Aorta (tissue), 5 donors: ENCODE measurements around the gene TOMM40. TPM values are rescaled to one million over a fixed set of nuclear protein-coding genes. Genes with fewer than 3 reads are reported as not detected.
"Not testable (repeated sequence)": the region's sequence is repeated elsewhere in the genome, so short reads cannot be mapped to it uniquely, and the experiment has no call there.

Source experiments
- ATAC-seq: fragments of 200-7000 bp; cut with Tn5 transposase; one replicate; pipeline ENCODE4 v1.9.1; 2022; ENCODE audit warnings: moderate library complexity; ENCODE audit not compliant: low FRiP score
- DNase-seq, 2 donors: peaks; one replicate each; pipeline ENCODE4 v3.0.0-alpha.2; 2020
- H3K27ac ChIP-seq, 2 donors: one replicate each; pipeline ENCODE4 v1.5.1; 2013; ENCODE audit warnings: low read length in 2 of 2, mild to moderate bottlenecking in 2 of 2, moderate library complexity in 2 of 2, control low read depth in 1 of 2, inconsistent platforms in 1 of 2, low read depth in 1 of 2
- H3K27me3 ChIP-seq, 2 donors: one replicate each; pipeline ENCODE4 v1.6.1; 2013; ENCODE audit warnings: control low read depth in 1 of 2, low read length in 1 of 2, mild to moderate bottlenecking in 1 of 2, moderate library complexity in 1 of 2; ENCODE audit not compliant: insufficient read depth in 2 of 2, control insufficient read depth in 1 of 2
- H3K36me3 ChIP-seq, 2 donors: one replicate each; pipeline ENCODE4 v1.6.1; 2013; ENCODE audit warnings: control low read depth in 1 of 2, low read length in 1 of 2, mild to moderate bottlenecking in 1 of 2; ENCODE audit not compliant: insufficient read depth in 2 of 2, control insufficient read depth in 1 of 2
- H3K4me1 ChIP-seq, 2 donors: one replicate each; pipeline ENCODE4 v1.6.1; 2013; ENCODE audit warnings: low read length in 2 of 2, control low read depth in 1 of 2, mild to moderate bottlenecking in 1 of 2, moderate library complexity in 1 of 2; ENCODE audit not compliant: insufficient read depth in 2 of 2, control insufficient read depth in 1 of 2
- H3K4me3 ChIP-seq, 2 donors: one replicate each; pipeline ENCODE4 v1.5.1; 2013; ENCODE audit warnings: low read length in 2 of 2, control low read depth in 1 of 2, mild to moderate bottlenecking in 1 of 2
- H3K9me3 ChIP-seq: one replicate; pipeline ENCODE4 v1.6.1; 2013; ENCODE audit warnings: mild to moderate bottlenecking, low read length; ENCODE audit not compliant: control insufficient read depth
- WGBS, 2 donors: extraction: QIAGEN DNeasy Blood & Tissue Kit; methylation state at CpG; one replicate each; pipeline ENCODE4 v1.1.7; 2013; 5-methylcytosine and 5-hydroxymethylcytosine counted together
- intact Hi-C, 2 donors: fragments of 100-400 bp; cut with DNase I; formaldehyde crosslinking; loops; one replicate each; pipeline versions ENCODE4 v1.14.2 to v1.15.0; 2022
- polyA plus RNA-seq, 2 donors: library from polyadenylated mRNA; stranded (reverse); fragments of 200-250 nt; gene quantifications; one replicate each; pipeline ENCODE4 v1.2.3, GENCODE V29; 2013
- total RNA-seq, 2 donors: library from RNA; stranded (reverse); fragmentation: NEBNext Ultra II Directional; extraction: Animal tissue kit (Norgen Biotek cat#: 25700); gene quantifications; one replicate each; pipeline ENCODE4 v1.2.1, GENCODE V29; 2021
- donor health status: healthy with polysubstance abuse.
- donor health status: Bipolar disorder and iron deficiency.
- donor health status: DM: no; HTN: no; CAD: no.
- donor health status: DM: no; HTN: no; CAD: no.
- donor health status: DM: yes; HTN: yes; CAD: no.

TOMM40 gene
- total and polyA plus RNA-seq, 4 donors = 8.9 to 23.6 (median 18.6) TPM

DNA sequence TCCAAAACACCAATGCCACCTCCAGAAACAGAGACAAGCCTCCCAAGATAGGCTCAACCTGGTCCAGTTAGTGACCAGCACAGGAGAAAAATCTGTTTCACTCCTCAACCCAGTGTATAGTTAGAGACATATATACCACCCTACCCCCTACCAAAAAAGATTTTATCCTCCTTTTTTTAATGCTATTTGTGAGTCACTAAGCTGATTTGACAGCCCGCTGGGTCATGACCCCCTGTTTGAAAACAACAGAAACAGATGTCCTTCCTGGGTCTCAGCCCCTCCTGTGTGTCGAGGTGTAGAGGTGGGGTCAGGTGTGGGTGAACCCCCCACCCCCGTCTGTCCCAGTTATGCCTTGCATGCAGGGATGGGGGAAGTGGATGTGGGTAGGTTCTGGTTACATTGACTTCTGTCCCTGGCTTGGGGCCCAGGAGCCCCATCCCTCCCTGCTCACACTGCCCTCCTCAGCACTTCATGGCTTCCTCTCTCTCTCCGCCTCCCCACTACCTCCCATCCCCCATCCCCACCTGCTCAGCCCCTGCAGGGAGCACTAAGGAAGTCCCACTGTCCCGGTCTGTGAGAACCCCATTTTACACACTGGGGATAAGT is 14.0 kb upstream of the TOMM40 start:
- Histone ChIP-seq H3K27ac (no peak overlapping the region), H3K4me3 (no peak overlapping the region), H3K27me3 (no peaks in the 10 kb centered on the region), H3K36me3 (peaks cover 2 to 7% of the 10 kb centered on the region in 2 donors), H3K9me3 (no peaks in the 10 kb centered on the region), H3K4me1 (no peaks in the 10 kb centered on the region)
- 65 to 69% methylated on average over 4 to 5 of the region's 5 CpGs for WGBS, 2 donors
- ATAC-seq (no peak), DNase-seq (no peak)
- intact Hi-C loops = no loop called here

DNA sequence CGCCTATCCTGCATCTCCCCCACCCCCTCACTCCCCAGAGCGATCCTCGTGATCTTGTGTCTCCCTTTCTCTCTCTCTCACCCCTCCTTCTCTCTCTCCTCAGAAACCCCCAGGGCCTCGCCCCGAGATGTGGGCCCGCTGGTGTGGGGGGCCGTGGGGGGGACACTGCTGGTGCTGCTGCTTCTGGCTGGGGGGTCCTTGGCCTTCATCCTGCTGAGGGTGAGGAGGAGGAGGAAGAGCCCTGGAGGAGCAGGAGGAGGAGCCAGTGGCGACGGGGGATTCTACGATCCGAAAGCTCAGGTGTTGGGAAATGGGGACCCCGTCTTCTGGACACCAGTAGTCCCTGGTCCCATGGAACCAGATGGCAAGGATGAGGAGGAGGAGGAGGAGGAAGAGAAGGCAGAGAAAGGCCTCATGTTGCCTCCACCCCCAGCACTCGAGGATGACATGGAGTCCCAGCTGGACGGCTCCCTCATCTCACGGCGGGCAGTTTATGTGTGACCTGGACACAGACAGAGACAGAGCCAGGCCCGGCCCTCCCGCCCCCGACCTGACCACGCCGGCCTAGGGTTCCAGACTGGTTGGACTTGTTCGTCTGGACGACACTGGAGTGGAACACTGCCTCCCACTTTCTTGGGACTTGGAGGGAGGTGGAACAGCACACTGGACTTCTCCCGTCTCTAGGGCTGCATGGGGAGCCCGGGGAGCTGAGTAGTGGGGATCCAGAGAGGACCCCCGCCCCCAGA is 12.8 kb upstream of the TOMM40 start:
- no peaks in the 10 kb centered on the region for H3K9me3 ChIP-seq
- intact Hi-C loops = no loop called here
- DNase-seq (no peak), ATAC-seq (no peak)
- H3K27me3 ChIP-seq = no peaks in the 10 kb centered on the region
- H3K36me3 ChIP-seq = peaks cover 0 to 7% of the 10 kb centered on the region in 2 donors
- 78% methylated on average over 26 of the region's 26 CpGs for WGBS, 2 donors
- no peaks in the 10 kb centered on the region for H3K4me1 ChIP-seq
- H3K27ac ChIP-seq = no peak overlapping the region
- H3K4me3 ChIP-seq = no peak overlapping the region

DNA sequence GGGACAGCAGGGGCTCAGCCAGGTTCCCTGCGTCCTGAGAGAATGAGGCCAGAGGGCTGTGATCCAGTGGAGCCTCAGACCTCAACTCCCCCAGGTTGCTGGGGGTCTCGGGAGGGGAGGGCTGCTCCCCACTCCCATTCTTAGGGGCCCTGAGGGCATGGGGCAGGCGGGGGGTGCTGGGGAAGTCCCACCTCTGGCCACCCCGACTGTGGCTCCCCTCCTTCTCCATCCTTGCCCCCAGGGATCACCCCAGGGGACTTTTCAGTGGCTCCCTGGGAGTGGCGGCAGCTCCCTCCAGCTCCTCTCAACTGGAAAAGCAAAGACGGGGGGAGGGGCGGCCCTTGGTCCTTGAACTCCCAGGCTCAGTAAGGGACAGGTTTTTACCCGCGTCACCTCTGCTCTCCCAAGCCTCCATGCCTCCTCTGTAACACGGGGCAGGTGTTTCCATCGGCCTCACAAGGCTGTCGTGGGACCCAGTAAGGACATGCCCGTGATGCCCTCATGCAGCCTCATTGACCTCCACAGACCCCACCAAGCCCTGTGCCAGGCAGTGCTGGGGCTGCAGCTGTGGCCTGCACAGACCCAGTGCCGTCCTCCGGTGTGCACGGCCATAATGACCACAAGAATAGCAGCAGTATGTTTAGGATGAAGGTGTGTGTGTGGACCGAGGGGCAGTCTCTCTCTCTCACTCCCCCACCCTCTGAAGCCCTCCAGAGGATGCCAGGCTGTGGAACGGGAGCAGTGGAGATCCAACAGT is 11.6 kb upstream of the TOMM40 start:
- DNase-seq (no peak), ATAC-seq (no peak)
- H3K36me3 ChIP-seq = no peaks in the 10 kb centered on the region
- no peak overlapping the region for H3K4me3 ChIP-seq
- H3K9me3 ChIP-seq = no peaks in the 10 kb centered on the region
- intact Hi-C loops = no loop called here
- H3K27ac ChIP-seq = no peak overlapping the region
- 74 to 78% methylated on average over 18 of the region's 18 CpGs for WGBS, 2 donors
- H3K27me3 ChIP-seq = no peaks in the 10 kb centered on the region
- no peaks in the 10 kb centered on the region for H3K4me1 ChIP-seq

DNA sequence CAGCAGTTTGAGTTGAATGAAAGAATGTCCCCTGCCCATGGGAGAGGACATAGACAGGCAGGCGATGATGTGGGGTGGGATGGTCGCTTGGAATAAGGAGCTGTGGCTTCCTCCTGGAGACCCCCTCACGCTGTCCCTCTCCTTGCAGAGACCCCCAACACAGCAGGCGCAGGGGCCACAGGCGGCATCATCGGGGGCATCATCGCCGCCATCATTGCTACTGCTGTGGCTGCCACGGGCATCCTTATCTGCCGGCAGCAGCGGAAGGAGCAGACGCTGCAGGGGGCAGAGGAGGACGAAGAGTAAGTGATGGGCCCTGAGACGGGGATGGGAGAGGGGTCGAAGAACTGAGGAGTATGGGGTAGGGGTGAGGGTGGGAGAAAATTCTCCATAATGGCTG is 9.0 kb upstream of the TOMM40 start:
- DNase-seq (no peak), ATAC-seq (no peak)
- no peak overlapping the region for H3K4me3 ChIP-seq
- no peaks in the 10 kb centered on the region for H3K9me3 ChIP-seq
- WGBS, 2 donors = 86 to 88% methylated on average over 14 to 15 of the region's 15 CpGs
- H3K27me3 ChIP-seq = no peaks in the 10 kb centered on the region
- H3K36me3 ChIP-seq = no peaks in the 10 kb centered on the region
- intact Hi-C loops = no loop called here
- H3K27ac ChIP-seq = no peak overlapping the region
- no peaks in the 10 kb centered on the region for H3K4me1 ChIP-seq

DNA sequence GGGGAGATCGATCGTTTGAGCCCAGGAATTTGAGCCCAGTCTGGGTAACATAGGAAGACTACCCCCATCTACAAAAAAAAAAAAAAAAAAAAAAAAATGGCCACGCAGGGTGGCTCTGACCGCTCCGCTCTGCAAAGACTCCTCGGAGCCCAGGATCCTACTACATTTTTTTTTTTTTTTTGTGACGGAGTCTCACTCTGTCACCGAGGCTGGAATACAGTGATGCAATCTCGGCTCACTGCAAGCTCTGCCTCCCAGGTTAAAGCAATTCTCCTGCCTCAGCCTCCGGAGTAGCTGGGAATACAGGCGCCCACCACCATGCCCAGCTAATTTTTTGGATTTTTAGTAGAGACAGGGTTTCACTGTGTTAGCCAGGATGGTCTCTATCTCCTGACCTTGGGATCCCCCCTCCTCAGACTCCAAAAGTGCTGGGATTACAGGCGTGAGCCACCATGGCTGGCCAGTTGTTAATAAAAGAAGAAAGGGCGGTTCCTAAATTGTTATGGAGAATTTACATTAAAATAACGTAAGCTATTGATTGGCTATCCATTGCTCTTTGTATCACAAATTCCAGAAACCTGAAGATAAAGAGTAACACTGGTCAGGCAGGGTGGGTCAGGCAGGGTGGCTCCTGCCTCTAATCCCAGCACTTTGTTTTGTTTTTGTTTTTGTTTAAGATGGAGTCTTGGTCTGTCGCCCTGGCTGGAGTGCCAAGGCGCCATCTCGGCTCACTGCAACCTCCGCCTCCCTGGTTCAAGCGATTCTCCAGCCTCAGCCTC is 8.2 kb upstream of the TOMM40 start:
- H3K9me3 ChIP-seq, ATAC-seq, DNase-seq, intact Hi-C loops, H3K4me1 ChIP-seq, H3K27me3 ChIP-seq, H3K27ac ChIP-seq, H3K4me3 ChIP-seq, H3K36me3 ChIP-seq: not testable (repeated sequence)
- 86 to 90% methylated on average over 19 of the region's 19 CpGs for WGBS, 2 donors

DNA sequence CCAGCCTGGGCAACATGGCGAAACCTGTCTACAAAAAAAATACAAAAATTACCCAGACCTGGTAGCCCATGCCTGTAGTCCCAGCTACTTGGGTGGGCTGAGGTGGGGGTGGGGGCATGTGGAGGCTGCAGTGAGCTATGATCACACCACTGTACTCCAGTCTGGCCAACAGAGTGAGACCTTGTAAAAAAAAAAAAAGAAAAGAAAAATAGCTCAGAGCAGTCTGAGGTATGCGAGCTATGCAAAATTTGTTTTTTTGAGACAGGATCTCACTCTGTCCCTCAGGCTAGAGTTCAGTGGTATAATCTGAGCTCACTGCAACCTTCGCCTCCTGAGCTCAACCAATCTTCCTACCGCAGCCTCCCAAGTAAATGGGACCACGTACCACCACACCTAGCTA is 7.1 kb upstream of the TOMM40 start:
- DNase-seq (no peak), ATAC-seq (no peak)
- H3K4me3 ChIP-seq = no peak overlapping the region
- no peaks in the 10 kb centered on the region for H3K4me1 ChIP-seq
- peak overlapping the region in 1 of 2 donors; percentile 47 for H3K27ac ChIP-seq
- H3K9me3 ChIP-seq = no peaks in the 10 kb centered on the region
- intact Hi-C loops = no loop called here
- H3K36me3 ChIP-seq = peaks cover 0 to 1% of the 10 kb centered on the region in 2 donors
- WGBS, 2 donors = 35 to 40% methylated on average over 5 of the region's 5 CpGs
- H3K27me3 ChIP-seq = no peaks in the 10 kb centered on the region

DNA sequence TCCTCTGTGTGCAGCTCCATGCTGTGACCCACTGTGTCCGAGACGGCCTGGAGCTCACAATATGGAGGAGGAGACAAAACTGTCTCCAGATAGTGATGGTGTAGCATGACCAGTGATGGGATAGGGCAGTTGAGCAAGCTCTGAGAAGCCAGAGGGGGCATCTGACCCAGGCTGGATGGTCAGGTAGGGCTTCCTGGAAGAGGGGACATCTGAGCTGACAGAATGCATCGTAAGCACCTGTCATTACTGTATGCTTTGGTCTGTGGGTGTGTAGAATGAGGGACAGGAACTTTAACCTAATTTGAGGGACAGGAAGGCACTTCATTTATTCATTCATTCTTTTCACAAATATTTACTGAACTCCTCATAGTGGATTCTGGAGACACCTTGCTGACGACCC is 6.5 kb upstream of the TOMM40 start:
- no peak for DNase-seq
- ATAC-seq = no peak
- Histone ChIP-seq H3K4me3 (no peak overlapping the region), H3K36me3 (peaks cover 0 to 1% of the 10 kb centered on the region in 2 donors), H3K9me3 (no peaks in the 10 kb centered on the region), H3K4me1 (no peaks in the 10 kb centered on the region), H3K27ac (peak overlapping the region in 1 of 2 donors; percentile 28), H3K27me3 (no peaks in the 10 kb centered on the region)
- intact Hi-C loops = no loop called here
- WGBS, 2 donors = 88 to 91% methylated on average over 4 of the region's 4 CpGs

DNA sequence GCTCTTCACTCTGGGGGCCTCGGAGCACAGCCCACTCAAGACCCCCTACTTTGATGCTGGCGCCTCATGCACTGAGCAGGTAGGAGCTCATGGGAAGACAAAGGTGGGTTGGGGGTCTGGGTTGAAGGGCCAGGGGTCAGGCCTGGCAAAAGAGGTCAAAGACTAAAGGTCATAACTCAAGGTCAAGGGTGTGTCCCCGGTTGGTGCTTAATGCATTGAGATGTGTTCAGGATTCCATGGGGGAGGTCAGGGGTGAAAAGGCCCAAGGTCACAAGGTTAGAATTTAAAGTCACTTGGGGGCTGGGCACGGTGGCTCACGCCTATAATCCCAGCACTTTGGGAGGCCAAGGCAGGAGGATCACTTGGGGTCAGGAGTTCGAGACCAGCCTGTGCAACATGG is 4.9 kb upstream of the TOMM40 start:
- Histone ChIP-seq H3K9me3 (no peaks in the 10 kb centered on the region), H3K27ac (no peak overlapping the region), H3K4me3 (no peak overlapping the region), H3K36me3 (peaks cover 0 to 1% of the 10 kb centered on the region in 2 donors), H3K4me1 (no peaks in the 10 kb centered on the region), H3K27me3 (no peaks in the 10 kb centered on the region)
- intact Hi-C loops = loop anchor here in 1 of 2 donors (5.0 kb wide), 1 partner anchor 34 kb away; no protein-coding TSS in a partner anchor
- DNase-seq = peak in 1 of 2 donors; percentile 63
- no peak for ATAC-seq
- WGBS, 2 donors = 91% methylated on average over 6 of the region's 6 CpGs
